Activated CD8-positive, alpha-beta memory T cell treated with anti-CD3 and anti-CD28 coated beads for 24 hours (primary cell): Measurements from ENCODE around the gene SUGCT.

ENCODE experiments used
- DNase-seq: peaks from one replicate; pipeline ENCODE4 v3.0.0-alpha.2; 2020

SUGCT gene

GRCh38 chr7:40757109-40757508 is 622.3 kb downstream of the SUGCT start:
- no peak for DNase-seq

- no peak for DNase-seq
These were observed 623.8 kb downstream of the SUGCT start for GRCh38 chr7:40758590-40758989.

DNA sequence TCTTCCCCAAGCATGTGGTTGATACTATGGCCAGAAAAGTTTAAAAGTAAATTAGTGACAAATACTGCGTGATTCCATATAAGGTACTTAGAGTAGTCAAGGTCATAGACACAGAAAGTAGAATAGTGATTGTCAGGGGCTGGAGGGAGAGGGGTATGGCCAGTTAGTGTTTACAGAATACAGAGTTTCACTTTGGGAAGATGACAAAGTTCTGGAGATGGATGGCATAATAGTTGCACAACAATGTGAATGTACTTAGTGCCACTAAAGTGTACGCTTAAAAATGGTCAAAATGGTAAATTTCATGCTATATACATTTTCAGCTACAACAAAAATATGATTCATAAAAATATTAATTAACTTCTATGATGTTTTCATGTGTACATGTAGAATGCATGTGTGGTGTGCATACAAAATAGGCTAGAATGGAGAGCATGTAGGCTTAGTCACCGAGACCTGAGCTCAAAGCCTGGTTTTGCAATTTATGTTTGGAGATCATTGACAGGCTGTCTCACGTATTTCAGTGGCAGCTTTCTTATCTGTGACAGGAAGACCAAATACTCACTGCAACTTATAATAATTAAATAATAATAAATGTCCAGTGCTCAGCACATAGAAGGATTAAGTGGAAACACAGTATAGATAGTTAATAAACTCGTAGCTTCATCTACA is 625.6 kb downstream of the SUGCT start:
- no peak for DNase-seq

DNA sequence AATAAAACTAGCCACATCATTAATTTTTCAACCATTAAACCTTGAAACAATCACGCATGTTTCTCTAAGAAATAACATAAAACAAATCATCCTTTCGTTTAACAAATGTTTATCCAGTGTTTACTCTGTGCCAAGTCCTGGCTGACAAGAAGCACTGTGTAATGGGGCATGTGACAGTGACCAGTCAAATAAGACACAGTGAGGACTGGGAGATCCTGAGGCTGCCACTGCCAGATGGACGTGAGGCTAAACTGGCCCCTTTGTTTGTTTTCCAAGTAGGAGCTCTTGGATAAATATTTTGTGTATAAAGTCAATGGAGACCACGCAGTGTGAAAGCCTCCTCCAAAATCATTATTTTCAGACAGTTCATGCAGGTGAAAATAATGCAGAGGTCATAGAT is 626.2 kb downstream of the SUGCT start:
- no peak for DNase-seq

DNA sequence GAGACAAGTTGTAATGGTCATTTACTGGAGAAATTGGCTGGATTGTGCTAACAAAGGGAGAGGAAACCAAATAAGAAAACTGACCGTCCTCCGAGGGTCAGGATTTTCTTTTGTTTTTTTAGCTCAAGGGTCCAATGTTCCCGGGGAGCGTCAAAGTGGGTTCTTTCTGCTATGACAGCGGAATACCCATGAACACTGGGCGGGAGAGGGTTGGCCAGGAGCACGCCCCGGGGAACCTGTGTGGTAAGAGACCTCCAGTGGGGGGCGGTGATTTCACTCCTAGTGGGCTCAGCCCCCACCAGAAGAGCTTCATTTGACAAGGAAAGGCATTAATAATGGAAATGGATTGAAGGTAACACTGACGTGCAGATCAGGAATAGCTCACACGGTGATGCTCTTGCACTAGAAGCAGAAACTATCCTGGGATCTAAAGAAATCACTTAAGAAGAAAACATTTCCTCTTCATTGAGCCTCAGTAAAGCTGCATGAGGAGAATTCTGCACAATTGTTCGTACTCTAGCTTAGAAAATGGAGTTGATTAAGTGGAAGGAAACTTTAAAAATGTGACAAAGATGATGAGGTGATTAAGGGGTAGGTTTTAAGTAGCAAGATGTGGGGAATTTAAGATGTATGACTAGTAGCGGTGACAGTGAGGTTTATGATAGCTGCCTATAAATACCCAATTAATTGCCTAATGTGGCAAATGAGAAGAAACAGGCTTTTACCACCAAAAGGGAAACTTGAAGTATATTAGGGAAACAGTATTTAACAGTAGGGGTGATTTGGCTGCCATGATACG is 627.2 kb downstream of the SUGCT start:
- DNase-seq: no peak

GRCh38 chr7:40763319-40764287 is 628.8 kb downstream of the SUGCT start:
- no peak for DNase-seq

DNA sequence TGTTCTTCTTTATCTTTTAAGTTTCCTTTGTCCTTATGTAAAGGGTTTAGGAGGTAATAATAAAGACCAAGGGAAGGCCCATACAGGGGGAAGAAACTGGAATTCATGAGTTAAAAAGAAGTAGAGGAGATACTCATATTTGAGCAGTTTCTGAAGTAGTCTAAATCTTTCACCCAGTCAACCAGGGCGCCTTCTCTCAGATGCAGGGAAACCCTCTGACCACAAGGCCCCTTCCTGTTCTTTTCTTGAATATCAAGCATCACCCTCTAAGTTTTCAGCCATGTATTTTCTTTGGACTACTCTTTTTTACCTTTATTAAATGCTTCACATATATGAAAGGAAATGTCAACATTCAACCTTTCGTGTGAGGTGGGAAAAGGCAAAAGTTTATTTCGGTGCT is 630.8 kb downstream of the SUGCT start:
- no peak for DNase-seq

GRCh38 chr7:40772096-40772495 is 637.3 kb downstream of the SUGCT start:
- DNase-seq: no peak

GRCh38 chr7:40773656-40774055 is 638.9 kb downstream of the SUGCT start:
- no peak for DNase-seq

DNA sequence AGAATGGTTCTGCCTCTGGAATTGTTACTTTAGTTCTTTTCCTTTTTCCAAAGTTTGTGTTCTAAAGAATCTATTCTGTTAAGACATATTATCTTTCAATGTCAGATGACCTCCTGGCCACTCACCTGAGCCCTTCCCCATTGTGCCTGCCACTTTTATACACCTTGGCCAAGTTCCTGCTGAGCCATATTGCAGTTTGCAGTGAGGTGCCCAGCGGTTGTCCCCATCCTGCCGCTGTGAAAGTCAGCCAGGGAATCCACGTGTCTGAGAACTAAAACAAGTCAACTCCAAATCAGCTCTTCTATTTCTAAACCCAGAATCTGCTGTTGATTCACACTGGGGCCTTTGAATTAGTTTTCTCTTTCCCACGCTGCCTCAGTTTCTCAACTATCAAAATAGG is 641.1 kb downstream of the SUGCT start:
- no peak for DNase-seq

GRCh38 chr7:40777730-40778312 is 643.0 kb downstream of the SUGCT start:
- no peak for DNase-seq

GRCh38 chr7:40780460-40780859 is 645.7 kb downstream of the SUGCT start:
- no peak for DNase-seq

- DNase-seq: no peak
These were observed 648.0 kb downstream of the SUGCT start for GRCh38 chr7:40782836-40783235.

DNA sequence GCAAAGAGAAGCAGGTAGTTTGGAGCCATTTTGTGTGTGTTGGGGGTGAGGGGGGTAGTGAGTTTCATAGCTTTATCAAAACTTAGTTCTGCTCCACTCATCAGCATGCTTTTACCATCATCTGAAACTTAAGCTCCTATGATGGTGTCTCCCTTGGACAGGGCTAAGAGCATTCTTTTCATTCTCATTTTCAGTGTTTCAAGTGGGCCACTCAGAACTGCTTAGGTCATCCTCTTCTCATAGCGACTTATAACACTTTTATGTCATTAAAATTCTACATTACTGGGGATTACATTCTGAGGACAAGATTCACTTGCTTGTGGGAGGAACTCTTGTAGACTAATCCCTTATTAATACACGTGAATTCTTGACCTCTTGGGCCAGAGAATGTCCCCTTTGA is 649.4 kb downstream of the SUGCT start:
- no peak for DNase-seq

DNA sequence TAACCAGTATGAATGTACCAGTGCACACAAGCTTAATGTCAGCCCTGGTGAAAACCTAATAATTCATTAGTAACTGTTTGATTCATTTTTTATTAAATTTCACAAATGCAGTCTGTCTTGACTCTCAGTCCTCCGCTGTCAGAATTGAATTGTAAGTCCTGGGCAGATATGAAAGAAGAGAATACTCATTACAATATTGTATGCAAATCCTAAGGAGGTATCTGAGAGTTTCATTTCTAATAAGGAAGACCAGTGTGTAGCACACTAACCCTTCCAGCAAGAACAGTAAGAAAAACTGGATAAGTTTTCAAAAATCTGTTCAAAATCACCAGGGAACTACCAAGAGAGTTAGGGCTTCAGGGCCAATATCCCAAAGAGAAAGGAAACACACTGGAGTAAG is 652.1 kb downstream of the SUGCT start:
- no peak for DNase-seq

GRCh38 chr7:40793132-40793531 is 658.3 kb downstream of the SUGCT start:
- DNase-seq: no peak

DNA sequence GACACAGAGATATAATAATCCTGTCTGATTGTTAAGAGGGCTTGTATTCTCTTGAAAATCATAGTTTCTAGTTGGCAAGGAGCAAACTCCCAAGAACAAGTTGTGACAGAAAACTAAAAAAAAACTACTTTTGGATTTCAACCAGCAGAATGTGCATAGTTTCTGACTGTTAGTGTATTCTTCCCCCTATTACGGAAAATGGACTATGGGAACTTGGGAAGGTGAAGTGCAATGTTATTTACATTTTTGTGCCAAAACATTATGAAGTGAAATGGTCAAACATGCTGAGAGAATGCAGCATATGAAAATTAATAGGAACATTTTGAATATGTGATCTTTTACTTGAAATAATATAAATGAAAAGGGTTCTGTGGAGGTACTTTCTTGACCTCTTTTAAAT is 660.8 kb downstream of the SUGCT start:
- no peak for DNase-seq

- DNase-seq: no peak
These were observed 661.9 kb downstream of the SUGCT start for GRCh38 chr7:40796723-40797122.

DNA sequence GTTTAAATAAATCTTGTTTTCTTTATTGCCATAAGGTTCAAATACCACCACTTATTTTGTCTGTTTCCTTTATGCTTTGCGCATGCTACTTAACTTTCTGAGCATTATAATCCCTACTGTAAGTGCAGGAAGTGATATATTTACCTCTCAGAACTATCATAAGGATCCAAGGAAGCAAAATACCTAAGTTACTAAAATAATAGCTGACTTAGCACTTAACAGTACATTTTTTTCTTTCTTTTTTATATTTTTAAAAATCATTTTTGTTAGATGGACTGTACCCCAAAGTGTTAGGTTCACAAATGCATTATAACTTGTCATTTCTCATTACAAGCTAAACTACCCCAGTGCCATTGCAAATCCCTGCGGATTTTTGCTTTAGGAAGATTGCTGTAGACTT is 663.8 kb downstream of the SUGCT start:
- DNase-seq: no peak

- DNase-seq: no peak
These were observed 664.9 kb downstream of the SUGCT start for GRCh38 chr7:40799493-40800403.

GRCh38 chr7:40800771-40801170 is 666.0 kb downstream of the SUGCT start:
- no peak for DNase-seq

- DNase-seq: no peak
These were observed 667.7 kb downstream of the SUGCT start for GRCh38 chr7:40802497-40802896.
